NOMO-1 (cell line): ENCODE results near the gene MBNL1.

Experiments used
- DNase-seq, 2 experiments: peaks; one replicate each; lab custom pipeline; 2025; ENCODE audit not compliant: unreplicated experiment in 2 of 2; lab: John Stamatoyannopoulos, UW

MBNL1 gene

DNA sequence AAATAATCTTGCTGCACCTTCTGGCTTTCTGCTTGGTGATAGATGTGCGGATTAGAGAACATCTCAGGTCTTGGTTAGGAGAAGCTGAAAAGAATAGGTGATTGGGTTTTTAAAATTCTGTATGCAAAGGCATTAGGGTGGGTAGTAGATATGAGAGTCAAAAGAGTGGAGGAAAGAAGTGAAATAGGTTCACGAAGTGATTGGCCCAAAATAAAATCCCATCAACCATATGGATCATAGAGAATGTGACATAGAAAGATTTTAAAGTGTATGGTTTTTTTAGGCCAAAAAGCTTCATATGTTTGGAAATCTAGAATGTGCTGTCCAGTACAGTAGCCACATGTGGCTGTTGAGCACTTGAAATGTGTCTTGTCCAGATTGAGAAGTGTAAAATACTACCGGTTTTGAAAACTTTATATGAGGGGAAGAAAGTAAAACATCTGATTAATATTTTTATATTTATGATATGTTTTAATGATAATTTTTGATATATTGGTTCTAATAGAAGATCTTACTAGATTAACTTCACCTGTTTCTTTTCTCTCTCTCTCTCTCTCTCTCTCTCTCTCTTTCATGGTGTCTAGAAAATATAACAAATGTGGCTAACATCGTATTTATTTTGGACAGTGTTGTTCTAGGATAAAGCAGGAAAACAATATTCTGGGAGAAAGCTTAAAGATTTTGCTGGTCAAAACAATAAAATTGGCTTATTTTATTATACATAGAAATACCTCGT lies 2.9 kb downstream of the MBNL1 start:
- DNase-seq, result no peak

- DNase-seq, result peak; percentile 68 to 84
Observed at GRCh38 chr3:152272771-152273242, 4.1 kb downstream of the MBNL1 start.

- DNase-seq, result no peak
Observed at GRCh38 chr3:152276681-152277080, 8.0 kb downstream of the MBNL1 start.

- DNase-seq, result no peak
Observed at GRCh38 chr3:152277198-152277597, 8.5 kb downstream of the MBNL1 start.

GRCh38 chr3:152278756-152279427 lies 10.2 kb downstream of the MBNL1 start:
- no peak for DNase-seq

DNA sequence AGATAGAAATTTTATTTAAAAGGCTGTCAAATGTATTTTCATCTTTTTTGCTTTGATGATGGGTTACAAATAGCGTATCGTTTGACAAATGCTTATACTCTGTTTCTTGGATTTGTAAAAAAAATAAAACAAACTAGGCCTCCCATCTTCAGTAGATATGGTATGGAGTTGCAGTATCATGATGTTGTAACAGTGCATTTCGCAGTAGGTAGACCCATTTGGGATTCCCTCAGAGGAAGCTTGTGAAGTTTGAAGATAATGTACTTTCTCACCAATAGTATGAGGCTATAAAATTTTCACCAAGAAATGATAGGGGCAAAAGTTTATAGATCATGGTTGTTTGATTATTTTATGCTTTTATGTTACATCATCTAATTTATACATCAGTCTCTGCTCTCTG lies 10.8 kb downstream of the MBNL1 start:
- DNase-seq, result no peak

DNA sequence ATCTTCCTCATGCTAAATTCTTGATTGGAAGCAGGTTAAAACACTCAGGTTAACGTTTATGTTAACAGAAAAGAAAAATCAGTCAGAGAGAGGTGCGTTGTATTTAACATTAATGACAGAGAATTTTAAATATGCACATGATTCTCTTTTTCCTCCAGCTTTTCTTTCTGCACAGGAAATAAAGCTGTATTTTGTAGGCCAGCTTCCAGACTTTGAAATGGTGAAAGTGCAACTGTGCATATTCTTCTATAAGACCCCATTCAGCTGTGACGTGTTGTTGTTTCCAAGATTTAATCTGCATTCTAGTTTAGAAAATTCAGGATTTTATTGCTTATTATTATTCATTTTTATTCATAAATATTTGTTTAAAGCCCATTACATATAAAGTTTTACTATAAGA lies 11.8 kb downstream of the MBNL1 start:
- DNase-seq, result no peak

DNA sequence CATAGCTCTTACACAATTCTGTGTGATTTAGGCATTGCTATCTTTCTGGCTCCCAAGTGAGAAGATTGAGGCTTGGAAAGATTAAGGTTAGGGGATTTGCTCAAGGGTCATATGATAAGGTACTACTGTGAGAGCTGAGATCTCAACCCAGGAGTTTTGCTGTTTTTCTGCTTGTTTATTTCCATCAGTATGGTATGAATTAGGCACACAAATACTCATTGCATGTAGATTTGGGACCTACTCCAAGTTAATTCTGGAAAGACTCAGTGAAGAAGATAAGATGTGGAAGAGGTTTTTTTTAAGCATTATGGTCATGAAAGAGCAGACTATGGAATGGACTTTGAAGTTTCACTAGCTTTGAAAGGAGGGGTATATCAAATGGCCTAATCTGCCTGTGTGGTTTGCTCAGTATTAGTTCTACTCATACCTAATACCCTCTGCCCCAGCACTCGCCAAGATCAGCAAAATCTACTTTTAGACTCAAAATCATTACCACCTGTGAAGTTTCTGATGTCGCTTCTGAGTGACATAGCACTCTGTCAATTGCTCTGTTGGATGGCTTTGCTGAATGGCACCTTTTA lies 12.5 kb downstream of the MBNL1 start:
- DNase-seq, result no peak

GRCh38 chr3:152282813-152283212 lies 14.1 kb downstream of the MBNL1 start:
- no peak for DNase-seq

- no peak for DNase-seq
Observed at GRCh38 chr3:152283492-152284381, 15.0 kb downstream of the MBNL1 start.

GRCh38 chr3:152284906-152285305 lies 16.2 kb downstream of the MBNL1 start:
- DNase-seq, result no peak

DNA sequence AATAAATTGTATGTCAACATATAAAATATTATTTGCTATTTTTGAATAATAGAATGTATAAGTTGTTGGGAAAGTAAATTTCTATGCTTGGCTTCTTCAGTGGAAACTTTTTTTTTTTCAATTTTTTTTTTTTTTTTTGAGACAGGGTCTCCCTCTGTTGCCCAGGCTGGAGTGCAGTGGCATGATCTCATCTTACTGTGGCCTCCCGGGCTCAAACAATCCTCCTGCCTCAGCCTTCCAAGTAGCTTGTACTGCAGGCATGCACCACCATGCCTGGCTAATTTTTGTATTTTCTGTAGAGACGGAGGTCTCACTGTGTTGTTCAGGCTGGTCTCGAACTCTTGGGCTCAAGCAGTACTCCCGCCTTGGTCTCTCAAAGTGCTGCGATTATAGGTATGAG lies 16.8 kb downstream of the MBNL1 start:
- DNase-seq, result no peak

- DNase-seq, result no peak
Observed at GRCh38 chr3:152287898-152288576, 19.3 kb downstream of the MBNL1 start.

GRCh38 chr3:152288681-152289080 lies 20.0 kb downstream of the MBNL1 start:
- no peak for DNase-seq

GRCh38 chr3:152289708-152290107 lies 21.0 kb downstream of the MBNL1 start:
- DNase-seq, result no peak

GRCh38 chr3:152290374-152290773 lies 21.6 kb downstream of the MBNL1 start:
- no peak for DNase-seq

DNA sequence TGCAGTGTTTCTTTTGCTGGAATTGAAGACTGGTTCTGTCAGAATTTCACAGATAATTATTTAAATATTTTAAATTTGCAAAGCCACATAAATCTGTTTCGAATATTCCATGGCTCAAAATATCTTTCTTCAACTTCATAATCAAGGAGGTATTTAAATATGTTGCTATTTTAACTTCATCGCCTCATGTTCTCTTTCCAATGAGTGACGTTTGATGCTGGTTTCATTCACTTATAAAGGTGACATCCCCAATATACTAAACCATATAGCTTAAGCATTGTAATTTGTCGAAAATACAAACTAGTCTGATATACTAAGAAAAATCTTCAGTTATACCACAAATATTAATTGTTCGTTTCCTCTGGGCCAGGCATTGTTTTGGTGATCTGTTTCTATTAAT lies 22.5 kb downstream of the MBNL1 start:
- no peak for DNase-seq

GRCh38 chr3:152291649-152292066 lies 22.9 kb downstream of the MBNL1 start:
- DNase-seq, result no peak

GRCh38 chr3:152292366-152292765 lies 23.6 kb downstream of the MBNL1 start:
- no peak for DNase-seq

- DNase-seq, result no peak
Observed at GRCh38 chr3:152293347-152294006, 24.7 kb downstream of the MBNL1 start.
